ENCODE data around the gene DCBLD1. TPM values are rescaled to one million over a fixed set of nuclear protein-coding genes. Genes with fewer than 3 reads are reported as not detected.

Gene DCBLD1
- total and polyA plus RNA-seq, 2 donors from 2014 or later: 4.1 to 9.6 TPM

- Histone ChIP-seq H3K9ac (ENCODE audit: low read length in 3 of 3) (no peak overlapping the region), H3K4me1 (ENCODE audit: control insufficient read depth in 2 of 3, insufficient read depth in 2 of 3, low read depth in 1 of 3, low read length in 3 of 3) (no peaks in the 10 kb centered on the region), H3K9me3 (ENCODE audit: control insufficient read depth in 2 of 3, insufficient read depth in 1 of 3, low read length in 3 of 3) (no peaks in the 10 kb centered on the region), H3K4me3 (ENCODE audit: low read length in 3 of 3) (no peak overlapping the region), H3K27ac (ENCODE audit: low read depth in 2 of 2, low read length in 2 of 2) (no peak overlapping the region), H3K27me3 (ENCODE audit: control insufficient read depth, insufficient read depth, low read length) (no peaks in the 10 kb centered on the region), H3K36me3 (ENCODE audit: control insufficient read depth in 2 of 3, insufficient read depth in 3 of 3, low read length in 3 of 3) (no peaks in the 10 kb centered on the region)
- DNase-seq: no peak
- TF ChIP-seq CTCF (IDR thresholded peaks at IDR 0.05; ENCODE audit: borderline replicate concordance, extremely low read depth, insufficient read depth): no peak
- FAIRE-seq: no peak
- intact Hi-C loops (cut with DNase I): no loop called here
These were observed 43.1 kb downstream of the DCBLD1 start for GRCh38 chr6:117525607-117526006.

DNA sequence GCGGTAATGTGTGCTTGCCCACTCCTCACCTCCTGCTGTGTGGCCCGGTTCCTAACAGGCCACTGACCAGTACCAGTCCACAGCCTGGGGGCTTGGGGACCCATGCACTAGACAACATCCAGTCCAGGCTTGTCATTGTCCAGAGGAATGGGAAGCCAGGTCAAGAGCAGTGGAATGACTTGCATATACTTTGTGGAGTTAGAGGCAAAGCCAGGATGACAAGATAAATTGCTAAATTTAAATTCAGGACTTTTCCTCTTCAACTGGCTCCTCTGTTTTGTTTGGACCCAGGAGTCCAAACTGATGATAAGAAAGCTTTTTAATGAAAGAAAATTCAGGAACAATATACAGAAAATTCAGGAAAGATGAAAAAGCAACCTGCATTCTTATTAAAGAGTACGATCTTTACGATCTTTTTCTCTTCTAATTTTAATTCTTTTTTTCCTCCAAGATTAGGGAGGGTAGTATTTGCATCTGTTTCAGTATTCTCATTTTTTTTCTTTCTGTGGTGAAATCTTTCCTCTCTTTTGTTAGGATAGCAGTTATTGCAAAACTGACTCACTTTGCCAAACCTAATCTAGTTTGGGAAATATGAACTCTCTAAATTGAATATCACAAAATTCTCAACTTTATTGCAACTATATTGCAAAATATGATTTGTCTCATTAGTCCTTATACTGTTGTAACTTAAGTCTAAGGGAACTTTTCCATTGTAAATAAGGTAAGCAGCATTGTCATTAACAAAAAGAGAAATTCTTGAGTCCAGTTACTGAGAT is 48.2 kb downstream of the DCBLD1 start:
- Histone ChIP-seq H3K36me3 (ENCODE audit: control insufficient read depth in 2 of 3, insufficient read depth in 3 of 3, low read length in 3 of 3) (no peaks in the 10 kb centered on the region), H3K4me1 (ENCODE audit: control insufficient read depth in 2 of 3, insufficient read depth in 2 of 3, low read depth in 1 of 3, low read length in 3 of 3) (no peaks in the 10 kb centered on the region), H3K4me3 (ENCODE audit: low read length in 3 of 3) (no peak overlapping the region), H3K9me3 (ENCODE audit: control insufficient read depth in 2 of 3, insufficient read depth in 1 of 3, low read length in 3 of 3) (no peaks in the 10 kb centered on the region), H3K27me3 (ENCODE audit: control insufficient read depth, insufficient read depth, low read length) (no peaks in the 10 kb centered on the region), H3K27ac (ENCODE audit: low read depth in 2 of 2, low read length in 2 of 2) (no peak overlapping the region), H3K9ac (ENCODE audit: low read length in 3 of 3) (no peak overlapping the region)
- DNase-seq: no peak
- TF ChIP-seq CTCF (IDR thresholded peaks at IDR 0.05; ENCODE audit: borderline replicate concordance, extremely low read depth, insufficient read depth): no peak
- intact Hi-C loops (cut with DNase I): no loop called here
- no peak for FAIRE-seq

DNA sequence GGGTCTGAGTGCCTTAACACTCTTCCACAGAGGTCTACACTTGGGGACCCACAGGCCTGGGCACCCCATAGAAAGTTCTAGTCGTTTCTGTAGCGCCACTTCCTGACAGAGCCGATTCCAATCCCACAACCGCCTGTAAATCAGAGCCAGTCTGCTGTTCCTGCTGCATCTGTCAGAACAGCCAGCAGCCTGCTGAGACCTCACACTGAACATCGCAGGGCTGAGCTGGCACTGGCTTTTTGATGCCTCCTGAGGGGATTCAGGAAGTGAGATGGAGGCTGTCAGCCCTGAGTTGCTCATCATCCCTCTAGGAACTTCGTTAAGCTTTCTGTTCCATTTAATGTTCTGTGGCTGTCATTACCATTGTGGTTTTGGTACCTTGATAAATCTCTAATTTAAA is 48.9 kb downstream of the DCBLD1 start:
- H3K4me1 ChIP-seq (ENCODE audit: control insufficient read depth in 2 of 3, insufficient read depth in 2 of 3, low read depth in 1 of 3, low read length in 3 of 3): no peaks in the 10 kb centered on the region
- H3K27me3 ChIP-seq (ENCODE audit: control insufficient read depth, insufficient read depth, low read length): no peaks in the 10 kb centered on the region
- no peak overlapping the region for H3K9ac ChIP-seq (ENCODE audit: low read length in 3 of 3)
- no peak for DNase-seq
- FAIRE-seq: no peak
- no peaks in the 10 kb centered on the region for H3K36me3 ChIP-seq (ENCODE audit: control insufficient read depth in 2 of 3, insufficient read depth in 3 of 3, low read length in 3 of 3)
- no peak for TF ChIP-seq CTCF (IDR thresholded peaks at IDR 0.05; ENCODE audit: borderline replicate concordance, extremely low read depth, insufficient read depth)
- no peaks in the 10 kb centered on the region for H3K9me3 ChIP-seq (ENCODE audit: control insufficient read depth in 2 of 3, insufficient read depth in 1 of 3, low read length in 3 of 3)
- H3K27ac ChIP-seq (ENCODE audit: low read depth in 2 of 2, low read length in 2 of 2): no peak overlapping the region
- no peak overlapping the region for H3K4me3 ChIP-seq (ENCODE audit: low read length in 3 of 3)
- intact Hi-C loops (cut with DNase I): no loop called here

All from kidney (tissue), 14 donors.